Astrocyte of the cerebellum (primary cell): ENCODE data around the gene RNF128.

Experiments
- DNase-seq: peaks from one replicate; pipeline ENCODE4 v3.0.0-alpha.2; 2011; ENCODE audit warnings: low read depth
- H3K4me3 ChIP-seq: 2 replicates; pipeline ENCODE4 v1.5.1; 2011; ENCODE audit warnings: mild to moderate bottlenecking, low read depth, low read length, moderate library complexity
- in situ Hi-C: cut with HindIII; loops from 2 replicates; pipeline ENCODE4 v1.10.0; 2017; ENCODE audit warnings: low sequenced_read_pairs
- TF ChIP-seq, protein P1 (sequence below): IDR thresholded peaks from 2 replicates; pipeline ENCODE4 v1.5.1; 2012; ENCODE audit warnings: low read length, low read depth, moderate library complexity, mild to moderate bottlenecking; ENCODE audit errors: missing control alignments

Gene RNF128, protein sequence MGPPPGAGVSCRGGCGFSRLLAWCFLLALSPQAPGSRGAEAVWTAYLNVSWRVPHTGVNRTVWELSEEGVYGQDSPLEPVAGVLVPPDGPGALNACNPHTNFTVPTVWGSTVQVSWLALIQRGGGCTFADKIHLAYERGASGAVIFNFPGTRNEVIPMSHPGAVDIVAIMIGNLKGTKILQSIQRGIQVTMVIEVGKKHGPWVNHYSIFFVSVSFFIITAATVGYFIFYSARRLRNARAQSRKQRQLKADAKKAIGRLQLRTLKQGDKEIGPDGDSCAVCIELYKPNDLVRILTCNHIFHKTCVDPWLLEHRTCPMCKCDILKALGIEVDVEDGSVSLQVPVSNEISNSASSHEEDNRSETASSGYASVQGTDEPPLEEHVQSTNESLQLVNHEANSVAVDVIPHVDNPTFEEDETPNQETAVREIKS

DNA sequence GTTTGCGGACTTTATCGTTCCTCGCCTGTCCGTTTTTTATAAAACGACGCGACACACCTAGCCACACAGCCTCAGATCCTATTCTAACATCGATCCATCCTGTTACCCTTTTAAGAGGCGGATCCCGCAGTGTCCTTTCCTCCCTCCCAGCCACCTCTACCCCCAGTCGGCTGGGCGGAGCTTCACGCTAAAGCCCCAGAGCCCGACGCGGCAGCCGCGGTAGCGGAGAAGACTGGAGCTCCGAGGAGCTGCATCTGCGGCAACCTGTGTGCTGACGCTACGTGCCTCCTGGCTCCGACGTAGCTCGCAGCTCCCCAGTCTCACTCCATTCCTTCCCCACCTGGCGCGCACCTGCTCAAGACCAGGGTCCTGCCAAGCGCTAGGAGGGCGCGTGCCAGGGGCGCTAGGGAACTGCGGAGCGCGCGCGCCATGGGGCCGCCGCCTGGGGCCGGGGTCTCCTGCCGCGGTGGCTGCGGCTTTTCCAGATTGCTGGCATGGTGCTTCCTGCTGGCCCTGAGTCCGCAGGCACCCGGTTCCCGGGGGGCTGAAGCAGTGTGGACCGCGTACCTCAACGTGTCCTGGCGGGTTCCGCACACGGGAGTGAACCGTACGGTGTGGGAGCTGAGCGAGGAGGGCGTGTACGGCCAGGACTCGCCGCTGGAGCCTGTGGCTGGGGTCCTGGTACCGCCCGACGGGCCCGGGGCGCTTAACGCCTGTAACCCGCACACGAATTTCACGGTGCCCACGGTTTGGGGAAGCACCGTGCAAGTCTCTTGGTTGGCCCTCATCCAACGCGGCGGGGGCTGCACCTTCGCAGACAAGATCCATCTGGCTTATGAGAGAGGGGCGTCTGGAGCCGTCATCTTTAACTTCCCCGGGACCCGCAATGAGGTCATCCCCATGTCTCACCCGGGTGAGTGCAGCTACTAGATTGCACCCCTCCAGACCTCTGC lies at the start of gene RNF128:
Gene RNF128, plus strand, starts transcription at position 217 of the 953 bp plus-strand sequence. Its CDS starts 213 bp downstream, at position 430.
- DNase-seq: no peak
- TF ChIP-seq, protein P1, sequence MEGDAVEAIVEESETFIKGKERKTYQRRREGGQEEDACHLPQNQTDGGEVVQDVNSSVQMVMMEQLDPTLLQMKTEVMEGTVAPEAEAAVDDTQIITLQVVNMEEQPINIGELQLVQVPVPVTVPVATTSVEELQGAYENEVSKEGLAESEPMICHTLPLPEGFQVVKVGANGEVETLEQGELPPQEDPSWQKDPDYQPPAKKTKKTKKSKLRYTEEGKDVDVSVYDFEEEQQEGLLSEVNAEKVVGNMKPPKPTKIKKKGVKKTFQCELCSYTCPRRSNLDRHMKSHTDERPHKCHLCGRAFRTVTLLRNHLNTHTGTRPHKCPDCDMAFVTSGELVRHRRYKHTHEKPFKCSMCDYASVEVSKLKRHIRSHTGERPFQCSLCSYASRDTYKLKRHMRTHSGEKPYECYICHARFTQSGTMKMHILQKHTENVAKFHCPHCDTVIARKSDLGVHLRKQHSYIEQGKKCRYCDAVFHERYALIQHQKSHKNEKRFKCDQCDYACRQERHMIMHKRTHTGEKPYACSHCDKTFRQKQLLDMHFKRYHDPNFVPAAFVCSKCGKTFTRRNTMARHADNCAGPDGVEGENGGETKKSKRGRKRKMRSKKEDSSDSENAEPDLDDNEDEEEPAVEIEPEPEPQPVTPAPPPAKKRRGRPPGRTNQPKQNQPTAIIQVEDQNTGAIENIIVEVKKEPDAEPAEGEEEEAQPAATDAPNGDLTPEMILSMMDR: no peak
- peak within 1 kb of the TSS; percentile 59 for H3K4me3 ChIP-seq
- in situ Hi-C loops: no loop called here

DNA sequence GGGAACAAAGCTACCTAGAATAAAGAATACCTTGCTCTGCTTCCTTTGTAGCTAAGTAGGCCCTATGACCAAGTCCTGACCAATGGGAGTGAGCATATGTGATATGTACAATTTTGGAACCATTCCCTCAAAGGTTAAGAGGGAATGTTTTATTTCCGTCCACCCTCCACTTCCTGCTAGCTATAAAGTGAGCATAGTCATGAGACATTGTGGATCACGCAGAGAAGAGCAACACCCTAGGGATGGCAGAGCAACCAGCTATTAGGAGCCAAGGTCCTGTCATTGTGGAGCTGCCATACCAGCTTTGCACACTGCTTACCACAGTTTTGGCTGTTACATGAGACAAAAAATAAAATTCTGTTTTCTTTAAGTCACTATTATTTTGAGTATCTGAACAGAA lies 45.8 kb upstream of the RNF128 start:
- TF ChIP-seq, protein P1: no peak
- H3K4me3 ChIP-seq: no peak overlapping the region
- no peak for DNase-seq
- in situ Hi-C loops: no loop called here

DNA sequence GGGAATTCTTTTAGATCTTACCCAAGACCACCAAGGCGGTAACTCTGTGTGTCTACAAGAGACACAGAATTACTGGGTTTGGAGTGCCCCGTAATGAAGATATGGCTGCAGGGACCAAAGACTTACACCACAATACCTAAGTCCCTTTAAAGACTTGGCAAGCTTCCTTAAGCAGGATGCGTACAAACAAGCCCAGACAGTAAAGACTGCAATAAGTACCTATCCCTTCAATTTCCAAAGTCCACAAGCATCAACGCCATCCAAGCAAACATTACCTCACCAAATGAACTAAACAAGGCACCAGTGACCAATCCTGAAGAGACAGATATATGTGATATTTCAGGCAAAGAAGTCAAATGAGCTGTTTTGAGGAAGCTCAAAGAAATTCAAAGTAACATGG lies 42.3 kb upstream of the RNF128 start:
- in situ Hi-C loops: no loop called here
- no peak for DNase-seq
- no peak overlapping the region for H3K4me3 ChIP-seq
- TF ChIP-seq, protein P1: no peak

DNA sequence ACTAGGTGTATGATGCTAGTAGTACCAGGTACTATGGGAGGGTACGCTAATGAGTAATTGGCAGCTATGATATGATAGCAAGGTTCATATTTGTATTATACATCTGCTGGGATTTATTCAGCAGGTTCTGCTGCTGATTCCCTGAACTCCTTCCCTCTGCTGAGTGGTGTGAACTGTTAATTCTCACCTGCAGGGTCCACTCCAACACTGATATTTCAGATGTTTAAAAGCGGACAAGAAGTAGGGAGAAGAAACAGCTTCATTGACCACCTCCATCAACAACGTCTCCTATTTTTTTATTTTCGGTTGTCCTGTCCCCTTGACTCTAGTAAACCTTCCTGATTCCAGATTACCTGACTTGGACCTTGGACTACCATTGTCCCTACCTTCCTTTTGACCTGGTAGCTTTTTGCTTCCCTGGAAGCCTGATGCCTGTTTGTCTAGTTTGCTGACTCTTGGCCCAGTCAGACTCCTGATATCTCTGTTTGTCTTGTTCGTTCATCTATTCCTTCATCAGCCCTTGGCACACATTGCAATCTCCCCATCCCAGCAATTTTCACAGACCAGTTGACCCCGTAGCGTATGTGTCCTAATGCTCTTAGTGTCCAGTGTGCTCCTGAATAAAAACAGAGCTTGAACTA lies 34.0 kb upstream of the RNF128 start:
- no peak overlapping the region for H3K4me3 ChIP-seq
- in situ Hi-C loops: no loop called here
- TF ChIP-seq, protein P1: no peak
- no peak for DNase-seq

DNA sequence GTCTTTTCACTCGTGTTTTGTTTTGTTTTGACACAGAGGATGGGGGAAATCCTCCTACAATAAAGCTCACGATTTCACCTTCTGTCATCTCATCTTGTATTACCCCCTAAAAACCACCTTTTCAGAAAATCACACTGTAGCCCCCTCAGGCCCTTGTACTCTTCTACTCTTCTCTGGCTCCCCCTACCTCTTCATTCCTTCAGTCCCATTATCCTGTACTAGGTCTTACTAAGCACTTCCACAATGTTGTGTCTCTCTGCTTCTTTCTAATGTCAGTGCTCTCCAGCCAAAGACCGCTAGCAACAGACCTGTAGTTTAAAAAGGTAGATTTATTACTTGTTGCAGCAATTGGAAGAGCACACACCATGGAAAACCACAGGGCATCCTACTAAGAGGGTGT lies 30.0 kb upstream of the RNF128 start:
- TF ChIP-seq, protein P1: no peak

DNA sequence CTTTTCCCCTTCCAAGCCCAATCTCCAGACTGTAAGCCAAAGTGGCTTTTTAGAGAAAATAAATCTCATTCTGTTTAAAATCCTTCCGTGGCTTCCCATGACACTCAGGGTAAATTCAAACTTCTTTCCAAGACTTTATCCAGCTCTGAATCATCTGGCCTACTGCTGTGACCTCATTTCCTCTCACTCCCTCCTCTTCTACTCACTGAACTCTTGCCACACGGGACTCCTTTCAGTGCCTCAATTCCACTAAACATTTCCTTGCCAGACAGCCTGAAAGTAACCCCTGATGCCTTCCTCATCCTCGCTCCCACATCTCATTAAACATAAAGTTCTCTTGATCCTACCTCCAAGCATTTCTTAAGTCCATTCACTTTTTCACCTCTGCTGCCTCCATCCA lies 27.8 kb upstream of the RNF128 start:
- DNase-seq: peak; percentile 4
- in situ Hi-C loops: no loop called here

More for the DNA sequence above, 30.0 kb upstream of the RNF128 start:
- no peak for DNase-seq
- in situ Hi-C loops: no loop called here
- H3K4me3 ChIP-seq: no peak overlapping the region

More for the DNA sequence above, 27.8 kb upstream of the RNF128 start:
- TF ChIP-seq, protein P1: no peak
- no peak overlapping the region for H3K4me3 ChIP-seq
